Effector memory CD8-positive, alpha-beta T cell (primary cell): ENCODE results near the gene SLC43A1.
A peak's percentile ranks its signal among the peaks of the same experiment; 100 is the strongest.
"Not testable (repeated sequence)": the region's sequence is repeated elsewhere in the genome, so short reads cannot be mapped to it uniquely, and the experiment has no call there.

ENCODE experiments used
- ATAC-seq: fragments of 150-1000 bp; cut with Tn5 transposase; replicated peaks from 2 replicates; pipeline ENCODE4 v1.10.0; 2021; ENCODE audit warnings: mild to moderate bottlenecking, moderate library complexity
- DNase-seq, 3 experiments: peaks; one replicate each; pipeline ENCODE4 v3.0.0; 2021
- H3K27ac Mint-ChIP-seq, 2 donors: one replicate each; pipeline ENCODE4 v1.8.0; 2022; ENCODE audit warnings: mild to moderate bottlenecking in 2 of 2, mixed read lengths in 2 of 2, moderate library complexity in 2 of 2
- H3K27me3 Mint-ChIP-seq, 2 donors: one replicate each; pipeline ENCODE4 v1.8.0; 2022; ENCODE audit warnings: mixed read lengths in 2 of 2
- H3K36me3 Mint-ChIP-seq: one replicate; pipeline ENCODE4 v1.8.0; 2022; ENCODE audit warnings: mild to moderate bottlenecking, moderate library complexity, mixed read lengths; ENCODE audit not compliant: insufficient read depth
- H3K4me1 Mint-ChIP-seq, 2 donors: one replicate each; pipeline ENCODE4 v1.8.0; 2022; ENCODE audit warnings: low read depth in 2 of 2, mixed read lengths in 2 of 2
- H3K4me3 Mint-ChIP-seq, 2 donors: one replicate each; pipeline ENCODE4 v1.8.0; 2022; ENCODE audit warnings: mild to moderate bottlenecking in 2 of 2, mixed read lengths in 2 of 2, moderate library complexity in 2 of 2
- H3K9me3 Mint-ChIP-seq, 2 donors: one replicate each; pipeline ENCODE4 v1.8.0; 2022; ENCODE audit warnings: mixed read lengths in 2 of 2

The SLC43A1 gene

DNA sequence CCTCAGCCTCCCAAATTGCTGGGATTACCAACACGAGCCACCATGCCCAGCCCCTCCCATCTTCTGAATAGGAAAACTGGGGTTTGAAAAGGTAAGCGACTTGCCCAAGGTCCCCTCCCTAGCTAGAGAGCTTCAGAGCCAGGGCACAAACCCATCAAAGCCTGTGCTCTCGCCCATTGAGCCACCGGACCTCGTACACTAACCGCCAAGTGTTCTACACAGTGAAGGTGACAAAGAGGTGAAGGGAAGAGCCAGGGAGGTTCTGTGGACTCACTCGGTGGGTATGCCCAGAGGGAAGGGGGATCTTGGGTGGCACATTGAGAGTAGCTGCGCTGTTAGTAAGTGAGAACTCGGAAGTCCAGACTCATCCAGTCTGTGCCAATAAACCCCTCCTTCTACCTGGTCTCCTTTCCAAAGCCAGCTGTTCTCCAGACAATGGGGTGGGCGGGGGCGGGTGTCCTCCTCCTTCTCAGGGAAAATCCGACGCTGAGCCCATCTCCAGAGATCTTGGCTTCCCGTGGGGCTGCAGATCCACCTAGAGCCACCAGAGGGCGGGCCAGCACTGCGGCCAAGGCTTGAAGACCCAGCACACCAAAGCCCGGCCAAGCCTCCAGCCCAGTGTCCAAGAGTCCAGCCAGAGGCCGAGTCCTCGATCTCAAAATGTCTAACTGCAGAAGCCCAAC, 58.4 kb downstream of the SLC43A1 start:
- Mint-ChIP-seq H3K9me3 (no peaks in the 10 kb centered on the region), H3K4me3 (peak overlapping the region; percentile 57 to 86), H3K36me3 (peaks cover 11% of the 10 kb centered on the region), H3K27ac (no peak overlapping the region), H3K27me3 (peaks cover 30 to 60% of the 10 kb centered on the region in 2 donors), H3K4me1 (peaks cover 23 to 24% of the 10 kb centered on the region in 2 donors)
- peak; percentile 71 to 75 (median 72) for DNase-seq
- ATAC-seq = peak; percentile 58

GRCh38 chr11:57453543-57454177, 61.8 kb downstream of the SLC43A1 start:
- H3K4me1 Mint-ChIP-seq = peaks cover 2 to 11% of the 10 kb centered on the region in 2 donors
- H3K36me3 Mint-ChIP-seq = peaks cover 2% of the 10 kb centered on the region
- DNase-seq (no peak), ATAC-seq (no peak)
- no peak overlapping the region for H3K27ac Mint-ChIP-seq
- no peak overlapping the region for H3K4me3 Mint-ChIP-seq
- no peaks in the 10 kb centered on the region for H3K9me3 Mint-ChIP-seq
- H3K27me3 Mint-ChIP-seq = peaks cover 15 to 45% of the 10 kb centered on the region in 2 donors

DNA sequence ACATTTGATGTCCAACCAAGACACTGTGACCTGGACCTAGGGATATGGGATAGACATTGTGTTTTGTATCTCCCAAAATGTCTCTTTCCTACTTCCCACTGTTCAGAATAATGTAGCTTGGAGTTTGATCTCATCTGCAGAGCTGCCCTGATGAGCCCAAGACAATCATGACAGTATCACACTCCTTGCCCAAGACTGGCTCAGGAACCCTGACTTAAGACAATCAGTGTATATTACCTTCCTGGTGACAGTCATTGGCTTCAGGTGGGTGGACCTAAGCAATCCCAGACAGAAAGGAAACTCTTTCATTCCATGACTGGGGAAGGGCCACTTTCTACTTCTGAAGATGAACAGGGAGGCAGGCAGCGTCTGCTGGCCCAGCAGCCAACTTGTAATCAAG, 69.4 kb downstream of the SLC43A1 start:
- no peaks in the 10 kb centered on the region for H3K9me3 Mint-ChIP-seq
- no peak overlapping the region for H3K4me3 Mint-ChIP-seq
- no peaks in the 10 kb centered on the region for H3K4me1 Mint-ChIP-seq
- H3K27me3 Mint-ChIP-seq = peaks cover 17 to 52% of the 10 kb centered on the region in 2 donors
- H3K27ac Mint-ChIP-seq = no peak overlapping the region
- no peak for ATAC-seq
- H3K36me3 Mint-ChIP-seq = no peaks in the 10 kb centered on the region
- no peak for DNase-seq

GRCh38 chr11:57445122-57445394, 70.4 kb downstream of the SLC43A1 start:
- ATAC-seq, H3K4me3 Mint-ChIP-seq, H3K4me1 Mint-ChIP-seq, H3K27ac Mint-ChIP-seq, H3K9me3 Mint-ChIP-seq, DNase-seq, H3K36me3 Mint-ChIP-seq: not testable (repeated sequence)
- H3K27me3 Mint-ChIP-seq = peaks cover 17 to 47% of the 10 kb centered on the region in 2 donors

DNA sequence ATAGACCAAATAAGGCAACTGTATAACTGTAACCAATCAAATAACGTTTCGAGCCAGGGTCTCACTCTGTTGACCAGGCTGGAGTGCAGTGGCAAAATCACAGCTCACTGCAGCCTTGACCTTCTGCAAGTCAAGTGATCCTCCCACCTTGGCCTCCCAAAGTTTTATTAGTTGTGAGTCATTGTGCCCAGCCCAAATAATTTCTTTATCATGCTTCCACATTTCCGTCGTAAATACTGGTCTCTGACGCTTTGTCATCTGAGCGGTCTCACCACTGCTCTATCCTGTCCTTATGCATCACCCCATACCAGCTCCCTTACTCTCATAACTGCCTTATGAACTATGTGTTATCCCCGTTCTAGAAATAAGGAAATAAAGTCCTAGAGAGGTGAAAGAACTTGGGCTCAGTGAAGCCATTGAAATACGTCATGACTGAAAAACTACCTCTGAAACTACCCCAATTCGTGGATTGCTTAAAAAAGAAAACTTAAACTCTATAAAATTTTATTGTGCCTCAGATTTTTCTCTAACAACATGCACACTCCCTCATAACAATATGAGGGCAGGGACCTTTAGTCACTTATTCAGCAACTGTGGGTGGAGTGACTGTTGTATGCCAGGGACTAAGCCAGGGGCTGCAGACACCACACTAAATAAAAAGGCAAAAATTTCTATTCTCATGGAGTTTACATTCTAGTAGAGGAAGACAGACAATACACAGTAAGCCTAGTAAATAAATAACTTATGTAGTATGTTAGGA, 71.0 kb downstream of the SLC43A1 start:
- H3K27me3 Mint-ChIP-seq = peaks cover 17 to 42% of the 10 kb centered on the region in 2 donors
- H3K9me3 Mint-ChIP-seq = no peaks in the 10 kb centered on the region
- no peak overlapping the region for H3K4me3 Mint-ChIP-seq
- H3K4me1 Mint-ChIP-seq = no peaks in the 10 kb centered on the region
- DNase-seq (no peak), ATAC-seq (no peak)
- H3K27ac Mint-ChIP-seq = no peak overlapping the region
- no peaks in the 10 kb centered on the region for H3K36me3 Mint-ChIP-seq

DNA sequence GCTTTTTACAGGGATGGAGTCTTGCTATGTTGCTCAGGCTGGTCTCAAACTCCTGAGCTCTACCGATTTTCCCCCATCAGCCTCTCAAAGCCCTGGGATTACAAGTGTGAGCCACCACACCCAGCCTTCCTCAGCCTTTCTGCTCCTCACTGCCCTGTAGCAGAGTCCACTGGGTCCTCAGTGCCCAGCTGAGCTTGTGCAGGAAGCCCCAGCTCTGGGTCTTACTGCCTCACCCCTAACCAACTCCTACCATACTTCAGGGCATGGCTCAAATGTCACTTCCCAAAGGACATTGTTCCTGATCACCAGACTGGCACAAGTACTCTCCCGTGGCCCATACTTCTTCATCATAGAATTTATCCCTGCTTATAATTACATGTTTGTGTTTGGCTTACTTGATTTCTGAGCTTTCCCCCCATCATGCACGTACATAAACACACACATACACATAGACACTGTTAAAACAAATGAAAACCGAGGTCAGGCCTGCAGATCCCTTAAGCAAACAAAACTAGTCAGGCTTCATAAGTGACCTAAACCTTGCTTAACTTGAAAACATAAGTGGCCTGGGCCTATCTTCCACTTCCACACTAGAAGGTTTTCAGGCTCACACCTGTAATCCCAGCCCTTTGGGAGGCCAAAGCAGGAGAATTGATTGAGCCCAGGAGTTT, 74.6 kb downstream of the SLC43A1 start:
- Mint-ChIP-seq H3K4me1 (no peaks in the 10 kb centered on the region), H3K9me3 (no peaks in the 10 kb centered on the region), H3K36me3 (no peaks in the 10 kb centered on the region), H3K27ac (no peak overlapping the region), H3K27me3 (peaks cover 0 to 16% of the 10 kb centered on the region in 2 donors), H3K4me3 (no peak overlapping the region)
- DNase-seq = no peak
- ATAC-seq = no peak

- Mint-ChIP-seq H3K27ac (no peak overlapping the region), H3K27me3 (peaks cover 0 to 7% of the 10 kb centered on the region in 2 donors), H3K36me3 (no peaks in the 10 kb centered on the region), H3K4me1 (no peaks in the 10 kb centered on the region), H3K4me3 (no peak overlapping the region), H3K9me3 (no peaks in the 10 kb centered on the region)
- DNase-seq = no peak
- no peak for ATAC-seq
Observed at GRCh38 chr11:57439786-57440185, 75.7 kb downstream of the SLC43A1 start.

- ATAC-seq (no peak), DNase-seq (no peak)
- Mint-ChIP-seq H3K27me3 (no peaks in the 10 kb centered on the region), H3K4me1 (no peaks in the 10 kb centered on the region), H3K36me3 (no peaks in the 10 kb centered on the region), H3K4me3 (no peak overlapping the region), H3K9me3 (no peaks in the 10 kb centered on the region), H3K27ac (no peak overlapping the region)
Observed at GRCh38 chr11:57438345-57439285, 76.9 kb downstream of the SLC43A1 start.

DNA sequence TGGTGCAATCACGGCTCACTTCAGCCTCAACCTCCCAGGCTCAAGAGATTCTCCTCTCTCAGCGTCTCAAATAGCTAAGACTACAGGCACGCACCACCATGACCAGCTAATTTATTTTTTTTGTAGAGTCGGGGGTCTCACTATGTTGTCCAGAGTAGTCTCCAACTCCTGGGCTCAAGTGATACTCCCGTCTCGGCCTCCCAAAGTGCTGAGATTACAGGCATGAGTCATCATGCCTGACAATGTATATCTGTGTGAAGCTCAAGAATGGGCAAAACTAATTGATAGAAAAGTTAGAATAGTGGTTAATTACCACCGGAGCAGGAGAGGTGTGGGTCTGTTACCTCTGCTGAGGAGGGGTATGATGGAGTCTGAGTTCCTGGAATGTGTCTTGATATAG, 79.5 kb downstream of the SLC43A1 start:
- Mint-ChIP-seq H3K9me3 (no peaks in the 10 kb centered on the region), H3K27me3 (no peaks in the 10 kb centered on the region), H3K4me3 (no peak overlapping the region), H3K36me3 (no peaks in the 10 kb centered on the region), H3K4me1 (peaks cover 0 to 9% of the 10 kb centered on the region in 2 donors), H3K27ac (no peak overlapping the region)
- no peak for ATAC-seq
- DNase-seq = no peak

GRCh38 chr11:57434640-57435546, 80.6 kb downstream of the SLC43A1 start:
- Mint-ChIP-seq H3K36me3 (no peaks in the 10 kb centered on the region), H3K4me3 (no peak overlapping the region), H3K4me1 (peaks cover 0 to 9% of the 10 kb centered on the region in 2 donors), H3K27ac (no peak overlapping the region), H3K27me3 (no peaks in the 10 kb centered on the region), H3K9me3 (no peaks in the 10 kb centered on the region)
- no peak for DNase-seq
- no peak for ATAC-seq
